HG02885 (cell line): Measurements from ENCODE around the gene OR2B3.
A peak's percentile ranks its signal among the peaks of the same experiment; 100 is the strongest.
"Not testable (repeated sequence)": the region's sequence is repeated elsewhere in the genome, so short reads cannot be mapped to it uniquely, and the experiment has no call there.

Source experiments
- ATAC-seq: cut with Tn5 transposase; IDR thresholded peaks from one replicate; pipeline ENCODE4 v1.9.1; 2021; ENCODE audit warnings: mild to moderate bottlenecking; ENCODE audit not compliant: unreplicated experiment, poor library complexity

OR2B3 gene

GRCh38 chr6:29087213-29087612 lies at the start of gene OR2B3:
Gene OR2B3, minus strand, starts transcription at chr6:29087313. Its CDS starts 65 bp downstream, at chr6:29087248.
- no peak for ATAC-seq

- no peak for ATAC-seq
Measured at GRCh38 chr6:29131691-29132090, 44.6 kb upstream of the OR2B3 start.

- no peak for ATAC-seq
Measured at GRCh38 chr6:29130644-29131043, 43.5 kb upstream of the OR2B3 start.

- ATAC-seq: no peak
Measured at GRCh38 chr6:29129326-29130012, 42.4 kb upstream of the OR2B3 start.

- not testable (repeated sequence) for ATAC-seq
Measured at GRCh38 chr6:29114964-29115363, 27.9 kb upstream of the OR2B3 start.

GRCh38 chr6:29112135-29112534 lies 25.0 kb upstream of the OR2B3 start:
- no peak for ATAC-seq

GRCh38 chr6:29107758-29108157 lies 20.6 kb upstream of the OR2B3 start, which contains the start of gene OR2J3:
Gene OR2J3, plus strand, starts transcription at chr6:29108058. Its CDS starts 3,833 bp downstream, at chr6:29111891.
- ATAC-seq: no peak

GRCh38 chr6:29099190-29099589 lies 12.1 kb upstream of the OR2B3 start, which contains the start of gene OR2J1:
Gene OR2J1, plus strand, starts transcription at chr6:29099490. Its CDS starts 1,453 bp downstream, at chr6:29100943.
- no peak for ATAC-seq

- no peak for ATAC-seq
Measured at GRCh38 chr6:29097803-29098202, 10.7 kb upstream of the OR2B3 start.

- no peak for ATAC-seq
Measured at GRCh38 chr6:29092957-29093356, 5.8 kb upstream of the OR2B3 start.

GRCh38 chr6:29082457-29082856 lies 4.7 kb downstream of the OR2B3 start:
- ATAC-seq: no peak

- ATAC-seq: no peak
Measured at GRCh38 chr6:29081312-29081711, 5.8 kb downstream of the OR2B3 start.

- ATAC-seq: no peak
Measured at GRCh38 chr6:29079203-29079602, 7.9 kb downstream of the OR2B3 start.

GRCh38 chr6:29071831-29072723 lies 15.0 kb downstream of the OR2B3 start:
- peak; percentile 63 for ATAC-seq

GRCh38 chr6:29051680-29052079 lies 35.4 kb downstream of the OR2B3 start:
- ATAC-seq: no peak

- ATAC-seq: no peak
Measured at GRCh38 chr6:29045075-29045474, 42.0 kb downstream of the OR2B3 start, which contains the start of gene OR2W1. Gene OR2W1, minus strand, starts transcription at chr6:29045175. Its CDS starts 0 bp downstream, at chr6:29045175.
